Posterior vena cava (tissue), 2 donors: Measurements from ENCODE around the gene FFAR1. TPM values are rescaled to one million over a fixed set of nuclear protein-coding genes. Genes with fewer than 3 reads are reported as not detected.

ENCODE experiments used
- DNase-seq: peaks from one replicate; pipeline ENCODE4 v3.0.0-alpha.2; 2020; ENCODE audit warnings: low spot score
- intact Hi-C, 2 donors: fragments of 100-400 bp; cut with DNase I; formaldehyde crosslinking; loops; one replicate each; pipeline versions ENCODE4 v1.14.1 to v1.14.2; 2022 to 2023
- total RNA-seq, 2 donors: library from RNA; stranded (reverse); fragmentation: NEBNext Ultra II Directional; extraction: Animal tissue kit (Norgen Biotek cat#: 25700); gene quantifications; one replicate each; pipeline ENCODE4 v1.2.1, GENCODE V29; 2021
- donor health status: DM: yes; HTN: yes; CAD: no.
- donor health status: DM: yes; HTN: yes; CAD: no.

The FFAR1 gene
- total RNA-seq, 2 donors from 2014 or later: not detected

GRCh38 chr19:35313587-35313986 lies 34.1 kb upstream of the FFAR1 start:
- intact Hi-C loops: no loop called here
- DNase-seq: no peak

- no peak for DNase-seq
- intact Hi-C loops: no loop called here
These were observed 33.7 kb upstream of the FFAR1 start for GRCh38 chr19:35314031-35314430.

GRCh38 chr19:35314858-35315470 lies 32.7 kb upstream of the FFAR1 start:
- intact Hi-C loops: no loop called here
- DNase-seq: no peak

GRCh38 chr19:35315883-35316282 lies 31.8 kb upstream of the FFAR1 start:
- DNase-seq: no peak
- intact Hi-C loops: no loop called here

- no peak for DNase-seq
- intact Hi-C loops: no loop called here
These were observed 31.1 kb upstream of the FFAR1 start for GRCh38 chr19:35316560-35316959.

GRCh38 chr19:35317464-35318043 lies 30.1 kb upstream of the FFAR1 start:
- intact Hi-C loops: no loop called here
- no peak for DNase-seq

GRCh38 chr19:35318679-35319448 lies 28.8 kb upstream of the FFAR1 start:
- DNase-seq: peak; percentile 93
- intact Hi-C loops: no loop called here

- no peak for DNase-seq
- intact Hi-C loops: no loop called here
These were observed 27.5 kb upstream of the FFAR1 start for GRCh38 chr19:35320065-35320713.

- intact Hi-C loops: no loop called here
- no peak for DNase-seq
These were observed 26.4 kb upstream of the FFAR1 start for GRCh38 chr19:35321291-35321690.

GRCh38 chr19:35322014-35322413 lies 25.7 kb upstream of the FFAR1 start:
- DNase-seq: no peak
- intact Hi-C loops: no loop called here

- intact Hi-C loops: no loop called here
- no peak for DNase-seq
These were observed 20.1 kb upstream of the FFAR1 start for GRCh38 chr19:35327642-35328041.

GRCh38 chr19:35328851-35329285 lies 18.8 kb upstream of the FFAR1 start, which contains the start of gene CD22:
TSS of gene CD22 (plus strand) at chr19:35329187. CDS start at chr19:35332041, 2,854 bp downstream.
- intact Hi-C loops: no loop called here

GRCh38 chr19:35329323-35329722 lies 18.4 kb upstream of the FFAR1 start:
- DNase-seq: no peak
- intact Hi-C loops: no loop called here

More at GRCh38 chr19:35328851-35329285, 18.8 kb upstream of the FFAR1 start, which contains the start of gene CD22:
- DNase-seq: no peak

GRCh38 chr19:35330475-35330874 lies 17.2 kb upstream of the FFAR1 start:
- intact Hi-C loops: no loop called here
- DNase-seq: no peak

- DNase-seq: no peak
- intact Hi-C loops: no loop called here
These were observed 16.0 kb upstream of the FFAR1 start for GRCh38 chr19:35331551-35332214.

- intact Hi-C loops: no loop called here
- no peak for DNase-seq
These were observed 14.9 kb upstream of the FFAR1 start for GRCh38 chr19:35332817-35333216.

GRCh38 chr19:35334144-35334753 lies 13.5 kb upstream of the FFAR1 start:
- DNase-seq: no peak
- intact Hi-C loops: no loop called here

GRCh38 chr19:35336166-35336955 lies 11.3 kb upstream of the FFAR1 start:
- intact Hi-C loops: no loop called here
- DNase-seq: no peak
